GM21390 (cell line): Measurements from ENCODE around the gene IHH.

Experiments
- ATAC-seq: cut with Tn5 transposase; IDR thresholded peaks from one replicate; pipeline ENCODE4 v1.9.1; 2021; ENCODE audit not compliant: unreplicated experiment

The IHH gene

DNA sequence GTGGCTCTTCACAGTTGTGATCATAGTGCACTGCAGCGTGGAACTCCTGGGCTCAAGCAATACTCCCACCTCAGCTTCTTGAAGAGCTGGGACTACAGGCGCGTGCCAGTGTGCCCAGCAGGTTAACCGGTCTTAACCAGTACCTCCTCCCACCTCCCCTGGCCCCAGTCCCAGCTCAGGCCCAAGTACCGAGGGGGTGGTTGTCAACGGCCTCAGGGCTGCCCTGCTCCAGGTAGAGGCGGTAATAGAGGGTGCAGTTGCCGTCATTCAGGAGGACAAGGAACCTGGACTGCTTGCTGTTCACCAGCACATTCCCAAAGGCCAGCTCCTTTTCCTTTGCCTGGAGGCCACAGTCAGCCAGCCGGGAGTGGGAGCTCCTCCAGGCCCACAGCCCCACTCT, 39.1 kb downstream of the IHH start:
- ATAC-seq, result no peak

DNA sequence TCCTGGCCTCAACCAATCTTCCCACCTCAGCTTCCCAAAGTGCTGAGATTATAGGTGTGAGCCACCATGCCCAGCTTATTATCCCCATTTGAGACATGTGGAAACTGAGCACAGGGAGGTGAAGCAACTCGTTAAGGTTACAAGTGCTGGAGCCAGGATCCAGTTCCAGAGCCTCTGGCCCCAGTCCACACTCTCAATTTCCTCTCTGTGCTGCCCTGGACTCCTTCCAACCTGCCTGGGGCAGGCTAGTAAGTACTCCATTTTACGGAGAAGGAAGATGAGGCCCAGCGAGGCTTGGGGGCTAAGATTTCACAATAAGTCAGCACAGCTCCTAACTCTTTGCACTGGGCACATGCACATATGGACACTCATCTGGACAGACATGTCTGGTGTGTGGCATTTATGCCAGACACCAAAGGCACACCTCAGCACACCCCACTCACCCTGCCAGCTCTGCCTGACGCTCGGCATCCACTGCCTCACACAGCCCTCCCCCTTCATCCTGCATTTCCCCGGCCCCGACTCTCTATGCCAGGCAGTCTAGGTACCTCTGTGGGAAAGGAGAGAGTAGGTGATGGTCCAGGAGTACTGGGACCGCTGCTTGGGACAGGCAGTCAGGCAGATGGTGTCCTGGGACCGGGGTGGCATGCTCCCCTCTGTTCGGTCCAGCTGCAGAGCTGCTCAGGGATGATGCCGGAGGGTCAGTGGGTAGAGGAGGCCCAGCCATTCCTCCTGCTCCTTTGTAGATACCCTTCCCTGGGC, 39.9 kb downstream of the IHH start:
- no peak for ATAC-seq

DNA sequence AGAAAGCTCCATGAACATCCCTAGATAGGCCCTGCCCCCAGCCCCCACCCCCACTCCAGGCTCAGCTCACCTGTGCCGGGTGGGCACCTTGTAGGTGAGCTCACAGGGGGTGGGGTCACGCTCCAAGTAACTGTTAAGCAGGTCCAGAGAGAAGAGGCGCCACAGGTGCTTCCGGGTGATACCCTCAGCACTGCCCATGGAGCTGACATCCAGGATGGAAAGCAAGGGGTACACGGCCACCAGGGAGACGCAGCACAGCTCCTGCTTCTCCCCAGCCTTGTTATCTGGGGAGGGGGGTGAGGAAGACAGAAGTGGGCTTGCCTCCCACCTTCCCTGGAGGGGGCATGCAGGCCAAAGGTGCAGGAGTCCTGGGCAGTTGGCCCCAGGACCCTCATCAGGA, 41.3 kb downstream of the IHH start:
- no peak for ATAC-seq

DNA sequence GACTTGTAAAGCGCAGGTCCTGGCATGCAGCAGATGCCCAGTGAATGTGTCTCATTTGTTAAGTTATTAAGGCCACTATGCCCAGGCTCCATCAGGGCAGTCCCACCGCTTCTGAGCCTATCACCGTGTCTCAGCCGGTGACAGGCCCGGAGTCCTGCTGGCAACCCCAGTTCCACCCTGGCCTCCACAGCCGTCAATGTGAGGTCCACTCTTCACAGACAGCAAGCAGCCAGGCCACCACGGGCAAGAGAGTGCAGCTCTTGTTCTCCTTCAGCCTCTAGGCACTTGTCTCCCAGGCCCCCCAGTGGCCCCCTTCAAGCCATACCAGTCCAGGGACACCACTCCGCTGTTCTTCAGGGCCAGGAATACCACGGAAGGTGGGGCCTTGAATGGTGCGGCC, 42.0 kb downstream of the IHH start:
- ATAC-seq, result no peak

DNA sequence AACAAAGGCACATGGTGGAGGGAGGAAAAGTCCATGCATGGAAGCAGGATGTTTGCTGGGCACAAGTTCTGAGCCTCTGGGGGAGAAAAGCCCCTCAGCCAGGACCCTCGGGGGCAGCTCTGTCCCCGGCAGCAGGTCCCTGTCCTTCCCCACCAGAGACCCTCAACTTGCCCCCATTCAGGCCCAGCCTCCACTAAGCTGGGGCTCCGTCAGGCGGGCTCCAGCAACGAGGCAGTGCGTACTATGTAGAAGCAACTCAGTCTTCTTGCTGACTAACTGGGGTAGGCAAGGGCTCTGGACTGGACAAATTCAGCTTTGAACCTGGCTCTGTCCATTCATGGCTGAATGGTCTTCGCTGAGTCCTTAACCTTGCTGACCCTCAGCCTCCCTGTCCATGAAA, 42.4 kb downstream of the IHH start:
- no peak for ATAC-seq

DNA sequence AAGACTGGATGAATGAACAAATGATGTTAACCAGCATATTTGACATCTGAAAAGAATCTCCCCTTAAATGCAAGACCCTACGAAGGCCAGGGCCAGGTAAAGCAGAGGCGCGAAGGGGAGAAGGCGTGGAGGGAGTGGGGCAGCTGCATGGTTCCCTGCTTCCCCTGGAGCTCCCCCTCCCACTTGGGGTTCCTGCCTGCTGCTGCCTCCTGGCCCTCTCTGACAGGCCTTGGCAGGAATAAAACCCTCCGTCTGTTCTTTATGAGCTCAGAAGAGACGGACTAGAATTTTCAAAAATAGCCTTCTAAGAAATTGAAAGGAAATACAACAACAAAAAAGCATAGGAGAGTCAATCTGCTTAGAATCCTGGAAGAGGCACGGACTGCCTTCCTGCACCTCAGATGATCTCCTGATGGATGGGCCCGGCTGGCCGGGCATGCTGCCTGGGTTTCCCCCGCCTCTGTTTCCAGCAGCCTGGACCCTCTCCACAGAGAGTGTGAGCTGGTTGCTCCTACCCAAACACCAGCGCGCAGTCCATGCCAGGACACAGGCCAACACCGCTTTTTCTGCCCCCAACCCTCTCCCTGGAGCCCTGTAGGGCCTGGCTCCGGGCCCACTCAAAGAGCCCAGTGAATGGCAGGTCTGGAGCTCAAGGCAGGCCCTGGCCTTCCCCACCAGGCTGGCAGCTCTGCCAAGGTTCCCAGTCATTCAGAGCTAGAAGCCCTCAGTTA, 43.4 kb downstream of the IHH start:
- no peak for ATAC-seq

DNA sequence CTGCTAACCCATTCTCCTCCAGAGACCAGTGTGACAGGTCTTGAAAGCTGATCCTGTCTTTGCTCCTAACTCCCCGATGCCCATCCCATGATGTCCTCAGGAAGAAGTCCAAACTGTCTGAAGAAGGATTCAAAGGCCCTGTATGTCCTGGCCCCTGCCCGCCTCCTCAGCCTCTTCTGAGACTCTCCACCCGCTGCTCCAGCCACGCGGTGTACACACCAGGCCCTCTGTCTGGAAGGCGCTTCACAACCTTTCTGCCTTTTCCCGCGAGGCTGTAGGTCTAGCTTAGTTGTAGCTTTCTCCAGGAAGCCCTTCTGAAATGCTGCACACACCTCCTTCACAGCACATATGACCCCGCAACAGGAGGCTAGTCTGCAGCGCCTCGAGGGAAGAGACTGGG, 44.0 kb downstream of the IHH start:
- ATAC-seq, result no peak

DNA sequence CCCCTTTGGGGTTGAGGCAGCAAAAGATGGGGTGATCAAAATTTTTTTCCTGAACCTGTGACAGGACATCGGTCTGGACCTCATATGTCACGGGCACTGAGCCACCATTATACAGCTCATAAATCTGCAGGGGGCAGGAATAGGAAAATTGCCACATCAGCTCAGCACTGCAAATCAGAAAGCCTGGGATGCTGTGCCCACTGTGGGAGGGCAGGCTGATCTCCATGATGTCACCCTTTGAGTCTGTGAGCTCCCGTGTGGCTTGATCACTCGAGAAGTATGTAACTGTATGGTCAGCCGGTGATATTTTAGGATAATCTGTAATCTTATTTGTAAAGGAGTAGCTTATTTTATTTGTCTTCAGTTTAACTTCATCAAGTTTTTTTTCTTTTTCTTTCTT, 49.8 kb downstream of the IHH start:
- ATAC-seq, result no peak

DNA sequence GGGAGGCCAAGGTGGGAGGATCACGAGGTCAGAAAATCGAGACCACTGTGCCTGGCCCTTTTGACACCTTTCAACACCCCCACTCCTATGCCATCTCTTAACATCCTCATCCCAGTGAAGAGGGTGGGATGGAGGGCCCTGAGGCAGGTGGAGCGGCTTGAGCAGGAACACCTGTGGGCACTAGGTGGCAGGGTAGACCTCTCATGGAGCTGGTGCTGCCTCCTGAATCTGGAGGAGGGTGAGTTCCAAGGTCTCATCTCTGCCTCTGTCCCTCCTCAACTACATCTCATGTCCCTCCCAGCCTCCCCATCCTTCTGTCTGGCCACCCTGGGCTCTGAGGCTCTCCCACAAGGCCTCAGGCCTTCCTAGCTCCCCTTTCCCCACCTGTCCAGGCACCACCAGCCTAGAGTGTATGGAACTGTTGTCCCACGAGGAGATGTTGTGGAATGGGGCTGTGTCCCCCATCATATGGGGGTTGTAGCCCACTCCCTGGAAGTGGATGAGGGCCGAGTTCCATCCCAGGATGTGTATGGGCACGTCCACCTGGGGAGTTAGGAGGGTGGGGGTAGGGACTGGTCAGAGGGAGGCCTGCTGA, 50.5 kb downstream of the IHH start:
- no peak for ATAC-seq

DNA sequence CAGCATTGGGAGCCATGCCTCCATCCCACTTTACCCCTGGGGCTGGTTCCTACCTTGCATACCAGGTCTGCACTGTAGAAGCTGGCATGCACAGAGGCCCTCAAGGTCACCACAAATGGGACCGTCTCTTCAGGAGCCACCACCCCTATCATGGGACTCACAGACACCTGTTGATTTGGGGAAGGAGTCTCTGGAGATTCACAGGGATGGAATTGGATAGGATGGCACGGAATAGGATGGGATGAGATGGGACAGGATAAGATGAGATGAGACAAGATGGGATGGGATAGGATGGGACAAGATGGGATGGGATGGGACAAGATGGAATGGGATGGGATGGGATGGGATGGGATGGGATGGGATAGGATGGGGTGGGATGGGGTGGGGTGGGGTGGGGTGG, 51.4 kb downstream of the IHH start:
- no peak for ATAC-seq
